AG20443 (cell line): ENCODE results near the gene ICAM3.

Source experiments
- DNase-seq: peaks from one replicate; pipeline ENCODE4 v3.0.0; 2012; ENCODE audit warnings: low spot score, mixed read lengths

Gene ICAM3

DNA sequence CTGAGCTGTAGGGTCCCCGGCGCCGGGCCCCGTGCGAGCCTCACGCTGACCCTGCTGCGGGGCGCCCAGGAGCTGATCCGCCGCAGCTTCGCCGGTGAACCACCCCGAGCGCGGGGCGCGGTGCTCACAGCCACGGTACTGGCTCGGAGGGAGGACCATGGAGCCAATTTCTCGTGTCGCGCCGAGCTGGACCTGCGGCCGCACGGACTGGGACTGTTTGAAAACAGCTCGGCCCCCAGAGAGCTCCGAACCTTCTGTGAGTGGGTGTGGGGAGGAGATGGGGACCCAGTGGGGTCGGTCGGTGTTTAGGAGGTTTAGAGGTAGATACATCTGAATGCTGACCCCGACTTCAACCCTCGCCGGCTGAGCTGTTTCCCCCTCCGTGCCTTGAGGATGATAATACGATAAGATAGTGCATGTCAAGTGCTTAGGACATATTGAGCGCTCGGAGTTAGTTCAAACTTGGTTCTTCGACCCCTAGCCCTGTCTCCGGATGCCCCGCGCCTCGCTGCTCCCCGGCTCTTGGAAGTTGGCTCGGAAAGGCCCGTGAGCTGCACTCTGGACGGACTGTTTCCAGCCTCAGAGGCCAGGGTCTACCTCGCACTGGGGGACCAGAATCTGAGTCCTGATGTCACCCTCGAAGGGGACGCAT lies 47.7 kb downstream of the ICAM3 start:
- DNase-seq, result no peak

GRCh38 chr19:10290876-10291553 lies 48.4 kb downstream of the ICAM3 start:
- peak; percentile 66 for DNase-seq

- peak; percentile 48 for DNase-seq
Measured at GRCh38 chr19:10290357-10290875, 49.0 kb downstream of the ICAM3 start.

- peak; percentile 34 for DNase-seq
Measured at GRCh38 chr19:10289836-10290356, 49.5 kb downstream of the ICAM3 start, which contains the start of gene ICAM5. Gene ICAM5, plus strand, starts transcription at chr19:10289952. Its CDS starts 92 bp downstream, at chr19:10290044.

- DNase-seq, result peak; percentile 62
Measured at GRCh38 chr19:10289167-10289835, 50.1 kb downstream of the ICAM3 start.

DNA sequence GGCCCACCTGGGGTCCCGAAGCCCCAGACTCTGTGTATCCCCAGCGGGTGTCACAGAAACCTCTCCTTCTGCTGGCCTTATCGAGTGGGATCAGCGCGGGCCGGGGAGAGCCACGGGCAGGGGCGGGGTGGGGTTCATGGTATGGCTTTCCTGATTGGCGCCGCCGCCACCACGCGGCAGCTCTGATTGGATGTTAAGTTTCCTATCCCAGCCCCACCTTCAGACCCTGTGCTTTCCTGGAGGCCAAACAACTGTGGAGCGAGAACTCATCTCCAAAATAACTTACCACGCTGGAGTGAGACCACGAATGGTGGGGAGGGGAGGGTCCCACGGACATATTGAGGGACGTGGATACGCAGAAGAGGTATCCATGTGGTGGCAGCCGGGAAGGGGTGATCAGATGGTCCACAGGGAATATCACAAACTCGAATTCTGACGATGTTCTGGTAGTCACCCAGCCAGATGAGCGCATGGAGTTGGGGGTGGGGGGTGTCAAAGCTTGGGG lies 50.7 kb downstream of the ICAM3 start:
- peak; percentile 52 for DNase-seq

- no peak for DNase-seq
Measured at GRCh38 chr19:10286803-10287737, 52.4 kb downstream of the ICAM3 start, which contains the start of gene ICAM4. Gene ICAM4, plus strand, starts transcription at chr19:10286955. Its CDS starts 58 bp downstream, at chr19:10287013.

- DNase-seq, result no peak
Measured at GRCh38 chr19:10285393-10285792, 54.0 kb downstream of the ICAM3 start.

GRCh38 chr19:10284960-10285278 lies 54.5 kb downstream of the ICAM3 start:
- no peak for DNase-seq

- DNase-seq, result no peak
Measured at GRCh38 chr19:10284065-10284959, 55.1 kb downstream of the ICAM3 start.
